ENCODE data around the gene CDCA8.
"Not testable (repeated sequence)": the region's sequence is repeated elsewhere in the genome, so short reads cannot be mapped to it uniquely, and the experiment has no call there.

Gene CDCA8

GRCh38 chr1:37673920-37674319 lies 18.4 kb upstream of the CDCA8 start:
- DNase-seq = no peak

DNA sequence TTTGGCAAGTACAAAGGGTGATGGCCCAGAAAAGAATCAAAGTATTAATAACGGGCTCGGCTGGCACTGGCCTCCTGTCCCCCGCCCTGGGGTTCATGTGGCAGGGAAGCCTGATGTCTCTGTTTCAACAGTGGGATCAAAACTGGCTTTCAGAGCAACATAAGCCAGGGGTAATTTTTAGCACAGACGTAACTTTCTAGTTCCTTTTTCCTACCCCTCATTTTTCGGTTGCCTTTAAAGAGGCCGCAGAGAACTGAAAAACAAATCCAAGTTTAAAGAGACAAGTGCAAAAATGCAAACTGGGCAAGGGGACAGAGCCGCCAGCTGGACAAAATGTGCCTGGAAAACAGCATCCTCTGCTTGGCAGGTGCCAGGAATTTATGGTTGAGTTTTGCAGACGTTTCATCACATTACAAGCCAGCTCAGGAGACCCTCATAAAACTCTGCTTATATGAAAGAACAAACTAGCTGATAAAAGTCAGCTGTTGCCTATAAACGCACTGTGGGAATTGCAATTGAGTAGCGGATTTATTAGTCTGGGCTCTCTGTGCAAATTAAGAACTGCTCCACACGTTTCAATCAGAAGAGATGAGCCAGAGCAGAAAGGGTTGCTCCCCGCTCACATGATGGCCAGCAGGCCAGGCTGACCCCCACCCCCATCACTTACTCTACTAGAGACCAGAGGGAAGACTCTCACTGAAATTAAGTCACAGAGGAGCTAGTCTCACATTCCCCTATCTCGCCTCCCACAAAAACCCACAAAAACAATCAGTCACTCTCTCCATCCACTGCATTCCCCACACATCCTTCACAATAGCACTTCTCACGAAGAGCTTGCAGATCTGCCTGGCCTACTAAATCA lies 15.8 kb upstream of the CDCA8 start:
- no peak for DNase-seq

GRCh38 chr1:37677143-37677439 lies 15.2 kb upstream of the CDCA8 start:
- no peak for DNase-seq

DNA sequence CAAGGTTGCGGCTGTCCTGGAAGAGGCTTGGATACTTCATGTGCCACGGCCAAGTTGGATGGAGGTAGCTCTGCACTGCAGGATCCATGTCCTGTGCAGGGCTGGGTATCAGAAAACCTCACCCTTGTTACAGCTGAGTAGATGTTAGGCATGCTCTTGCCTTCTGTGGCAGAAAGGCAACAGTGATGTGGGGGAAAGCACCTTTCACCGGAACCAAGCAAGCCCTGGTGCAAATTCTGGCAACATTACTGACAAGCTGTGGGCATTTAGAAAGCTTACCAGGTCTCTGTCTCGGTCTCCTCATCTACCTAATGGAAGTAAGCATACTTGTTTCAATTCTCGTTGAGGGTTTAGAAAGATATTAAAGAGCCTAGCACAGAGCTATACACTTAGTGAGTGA lies 14.5 kb upstream of the CDCA8 start:
- DNase-seq = no peak

- no peak for DNase-seq
Measured at GRCh38 chr1:37680933-37681332, 11.4 kb upstream of the CDCA8 start.

DNA sequence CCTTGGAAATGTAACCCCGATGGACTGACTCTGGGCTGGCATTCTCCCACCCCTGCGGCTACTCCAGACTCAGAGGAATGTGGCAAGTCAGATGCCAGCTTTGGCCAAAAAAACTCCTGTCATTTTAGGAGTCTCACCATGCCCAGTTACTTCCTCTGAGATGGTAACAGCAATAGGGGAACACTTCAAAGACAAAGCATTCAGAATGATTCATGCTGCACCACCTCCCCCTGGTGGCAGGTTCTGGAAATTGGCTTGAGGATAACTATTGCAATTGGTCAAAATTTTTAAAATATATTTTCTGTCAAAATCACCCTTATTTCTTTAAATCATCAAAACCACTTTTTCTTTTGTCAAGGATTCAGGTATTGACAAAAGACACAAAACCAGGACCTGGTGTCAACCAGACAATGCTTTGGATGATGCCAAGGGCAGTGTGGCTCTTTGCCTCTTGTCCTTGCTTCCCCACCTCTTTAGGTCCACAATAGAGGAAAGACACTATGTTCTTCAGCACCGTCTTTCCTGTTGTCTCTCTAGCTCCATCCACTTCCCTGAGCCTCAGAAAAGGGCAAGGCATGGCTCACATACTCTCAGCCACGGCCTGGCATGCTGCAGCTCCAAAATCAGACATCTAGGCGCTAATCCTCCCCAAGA lies 9.9 kb upstream of the CDCA8 start:
- peak; percentile 35 to 67 for DNase-seq

DNA sequence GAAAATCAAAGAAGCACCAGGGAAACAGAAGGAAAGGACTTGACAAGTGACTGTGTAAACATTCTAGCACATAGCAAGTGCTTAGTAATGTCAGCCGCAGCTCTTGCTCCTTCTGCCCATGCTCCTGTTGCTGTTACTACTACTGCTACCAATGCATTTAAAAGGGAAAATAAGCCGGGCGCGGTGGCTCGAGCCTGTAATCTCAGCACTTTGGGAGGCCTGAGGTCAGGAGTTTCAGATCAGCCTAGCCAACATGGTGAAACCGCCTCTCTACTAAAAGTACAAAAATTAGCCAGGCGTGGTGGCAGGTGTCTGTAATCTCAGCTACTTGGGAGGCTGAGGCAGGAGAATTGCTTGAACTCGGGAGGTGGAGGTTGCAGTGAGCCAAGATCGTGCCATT lies 8.1 kb upstream of the CDCA8 start:
- not testable (repeated sequence) for DNase-seq

- DNase-seq = no peak
Measured at GRCh38 chr1:37685722-37686121, 6.6 kb upstream of the CDCA8 start.

GRCh38 chr1:37687764-37688163 lies 4.6 kb upstream of the CDCA8 start:
- DNase-seq = not testable (repeated sequence)

DNA sequence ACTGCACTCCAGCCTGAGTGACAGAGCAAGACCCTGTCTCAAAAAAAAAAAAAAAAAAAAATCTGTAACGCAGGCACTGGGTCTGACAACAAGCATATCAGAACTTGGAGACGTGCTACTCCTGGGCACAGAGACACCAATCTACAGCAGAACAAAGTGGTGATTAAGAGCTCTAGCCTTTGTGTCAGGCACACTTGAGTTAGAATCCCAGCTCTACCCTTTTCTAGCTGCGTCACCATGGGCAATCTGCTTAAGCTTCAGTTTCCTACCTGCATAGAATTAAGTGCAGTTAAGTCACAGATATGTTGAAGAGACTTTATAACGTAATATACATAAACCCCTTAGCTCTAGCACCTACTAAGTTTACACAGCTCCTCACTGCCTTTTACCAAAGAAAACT lies 3.4 kb upstream of the CDCA8 start:
- DNase-seq = no peak

DNA sequence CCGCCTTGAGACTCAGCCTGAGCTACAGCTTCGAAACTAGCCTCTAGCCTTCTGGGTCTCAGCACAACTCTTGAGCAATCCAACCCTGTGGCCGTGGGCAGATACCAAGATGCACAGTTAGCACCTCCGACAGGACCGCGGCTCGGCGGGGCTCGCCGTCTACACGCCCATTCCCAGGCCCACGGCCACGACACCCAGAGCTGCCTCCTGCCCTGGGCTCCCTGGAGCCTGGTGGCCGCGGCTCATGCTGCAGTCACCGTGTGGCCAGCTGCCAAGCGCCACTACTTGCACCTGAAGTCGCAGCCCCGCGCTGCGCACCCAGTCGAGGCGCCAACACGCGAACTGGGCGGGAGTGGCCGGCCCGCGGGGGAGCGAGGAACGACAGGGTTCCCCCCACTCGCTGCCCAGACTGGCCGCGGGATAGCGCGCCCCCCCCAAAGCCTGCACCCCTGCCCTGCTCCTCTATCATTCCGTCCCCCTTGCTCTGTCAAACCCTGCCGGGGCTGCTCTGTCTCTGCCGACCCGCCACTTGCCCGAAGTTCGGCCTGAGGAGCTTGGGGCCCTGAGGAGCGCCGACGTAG lies 729 bp upstream of the CDCA8 start:
- DNase-seq = peak; percentile 52 to 67

DNA sequence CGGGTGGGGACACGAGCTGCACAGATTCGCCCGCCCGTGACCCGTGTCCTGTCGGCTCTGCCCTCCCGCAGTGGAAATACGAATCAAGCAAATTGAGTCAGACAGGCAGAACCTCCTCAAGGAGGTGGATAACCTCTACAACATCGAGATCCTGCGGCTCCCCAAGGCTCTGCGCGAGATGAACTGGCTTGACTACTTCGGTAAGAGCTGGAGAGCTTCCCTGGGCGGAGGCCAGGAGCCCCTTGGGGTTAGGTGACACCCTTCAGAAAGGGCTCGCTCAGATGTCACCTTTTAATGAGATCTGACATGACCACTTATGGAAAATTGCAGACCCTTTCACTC lies 489 bp downstream of the CDCA8 start:
- no peak for DNase-seq

- no peak for DNase-seq
Measured at GRCh38 chr1:37697090-37697489, 4.8 kb downstream of the CDCA8 start.

DNA sequence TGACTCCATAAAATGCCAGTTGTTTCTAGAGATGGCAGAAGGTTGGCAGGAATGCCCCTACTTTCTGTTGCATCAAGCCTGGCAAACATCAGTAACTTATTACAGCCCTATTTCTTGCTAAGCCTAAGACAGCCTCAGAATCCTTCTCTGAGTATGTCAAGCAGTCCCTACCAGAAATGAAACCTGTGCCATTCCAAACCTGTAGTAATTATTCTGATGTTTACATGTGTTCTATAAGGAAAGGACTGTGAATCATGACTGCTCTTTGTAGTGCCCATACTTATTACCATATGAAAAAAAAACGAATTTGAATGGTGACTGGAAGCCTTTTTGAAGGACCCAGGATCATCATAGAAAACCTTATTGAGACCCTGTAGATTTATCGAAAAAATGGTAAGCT lies 5.4 kb downstream of the CDCA8 start:
- DNase-seq = no peak

DNA sequence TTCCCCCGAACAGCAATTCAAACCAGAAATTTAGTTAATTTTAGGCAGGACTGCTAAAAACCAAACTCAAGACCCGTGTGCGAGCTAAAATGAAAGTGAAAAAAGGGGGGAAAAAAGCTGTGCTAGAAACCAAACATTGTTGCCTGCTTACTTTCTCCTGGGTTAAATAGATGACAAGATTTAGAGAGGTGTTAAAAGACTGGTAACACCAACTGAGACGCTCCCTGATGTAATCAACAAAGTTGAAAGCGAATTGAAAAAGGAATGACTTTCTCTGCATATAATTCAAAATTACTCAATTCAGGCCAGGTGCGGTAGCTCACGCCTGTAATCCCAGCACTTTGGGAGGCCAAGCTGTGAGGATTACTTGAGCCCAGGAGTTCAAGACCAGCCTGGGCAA lies 6.8 kb downstream of the CDCA8 start:
- no peak for DNase-seq

- no peak for DNase-seq
Measured at GRCh38 chr1:37701051-37701450, 8.7 kb downstream of the CDCA8 start.

- no peak for DNase-seq
Measured at GRCh38 chr1:37703061-37703460, 10.7 kb downstream of the CDCA8 start.

GRCh38 chr1:37704966-37705365 lies 12.7 kb downstream of the CDCA8 start:
- DNase-seq = no peak

- DNase-seq = no peak
Measured at GRCh38 chr1:37705399-37705798, 13.1 kb downstream of the CDCA8 start.

DNA sequence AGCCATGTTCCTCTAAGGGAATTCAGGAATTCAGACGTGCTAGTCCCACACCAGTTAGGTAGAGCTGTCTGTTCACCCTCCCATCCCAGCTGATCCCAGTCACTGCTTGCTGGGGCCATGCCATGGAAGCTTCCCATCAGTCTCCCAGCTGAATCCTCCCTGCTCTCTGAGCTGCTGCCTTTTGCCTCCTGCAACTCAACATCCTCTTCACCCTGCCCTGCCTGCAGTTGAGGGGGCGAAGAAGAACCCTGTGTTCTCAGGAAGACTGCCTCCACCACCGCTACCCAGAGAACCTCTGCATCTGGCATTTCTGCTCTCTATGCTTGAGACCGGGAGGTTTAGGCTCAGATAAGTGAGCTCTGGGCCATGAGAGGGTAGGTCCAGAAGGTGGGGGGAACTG lies 16.2 kb downstream of the CDCA8 start:
- no peak for DNase-seq

DNA sequence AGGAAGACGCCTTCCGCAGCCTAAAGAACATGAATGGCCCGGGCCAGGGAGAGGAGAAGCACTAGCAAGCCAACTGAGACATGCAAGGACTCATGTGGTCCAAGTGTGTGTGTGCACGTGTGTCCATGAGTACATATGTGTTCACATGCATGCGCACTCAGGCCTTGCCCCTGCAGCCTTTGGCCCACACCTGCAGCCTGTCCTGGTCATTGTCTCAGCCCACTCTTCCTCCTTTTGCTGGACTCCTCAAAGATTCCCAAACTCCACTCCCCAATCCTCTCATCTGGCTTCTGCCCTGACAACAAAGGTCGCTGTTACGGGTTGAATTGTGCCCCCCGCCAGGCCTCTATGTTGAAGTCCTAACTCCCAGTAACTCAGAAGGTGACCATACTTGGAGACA lies 21.9 kb downstream of the CDCA8 start:
- DNase-seq = no peak

GRCh38 chr1:37714689-37715088 lies 22.4 kb downstream of the CDCA8 start:
- DNase-seq = no peak

GRCh38 chr1:37716321-37716720 lies 24.0 kb downstream of the CDCA8 start:
- DNase-seq = no peak

DNA sequence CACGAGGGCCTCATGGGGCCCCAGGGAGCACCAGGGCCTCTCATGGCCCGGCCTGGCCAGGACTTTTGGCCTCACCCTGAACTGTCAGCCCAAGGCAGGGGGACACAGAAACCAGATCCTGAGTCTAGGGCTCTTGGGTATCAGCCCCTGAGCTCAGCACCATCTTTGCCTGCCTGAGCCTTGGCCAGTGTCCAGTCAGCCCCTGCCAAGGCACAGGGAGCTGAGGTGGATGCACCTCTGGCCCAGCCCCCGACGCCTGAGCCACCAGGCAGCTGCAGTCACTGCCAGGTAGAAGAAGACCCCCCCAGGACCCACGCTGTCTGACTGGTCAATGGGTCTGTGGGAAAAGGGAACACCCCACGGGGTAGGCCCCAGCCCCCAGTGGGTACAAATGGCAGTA lies 25.3 kb downstream of the CDCA8 start:
- no peak for DNase-seq
